ENCODE data around the gene NTRK3. TPM values are rescaled to one million over a fixed set of nuclear protein-coding genes. Genes with fewer than 3 reads are reported as not detected.

NTRK3 gene
- total and polyA plus RNA-seq, 10 donors = 0.33 to 6.6 (median 2.1) TPM

DNA sequence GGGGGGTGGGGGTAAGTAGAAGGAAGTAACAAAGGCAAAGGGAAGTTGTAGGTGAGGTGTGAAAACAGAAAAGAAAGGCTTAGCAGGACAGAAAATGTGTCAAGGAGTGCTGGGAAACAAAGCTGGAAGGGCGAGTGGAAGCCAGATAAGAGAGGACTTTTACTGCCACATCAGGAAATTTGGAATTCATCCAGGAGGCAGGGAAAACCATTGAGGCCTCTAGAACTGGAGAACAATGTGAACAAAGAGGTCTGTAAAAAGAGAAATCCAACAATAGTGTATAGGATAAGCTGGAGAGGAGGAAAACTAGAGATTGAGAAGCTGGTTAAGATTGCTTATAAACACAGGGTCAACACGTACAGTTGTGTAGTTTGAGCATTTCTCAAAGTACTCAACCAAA, 116.6 kb downstream of the NTRK3 start:
- intact Hi-C loops (cut with DNase I; ENCODE audit: low total_unique reads) = no loop called here

GRCh38 chr15:88133795-88134194, 122.7 kb downstream of the NTRK3 start:
- intact Hi-C loops (cut with DNase I; ENCODE audit: low total_unique reads) = no loop called here
- DNase-seq = no peak
- Histone ChIP-seq H3K4me3 (no peak overlapping the region), H3K36me3 (no peaks in the 10 kb centered on the region), H3K27me3 (replicated peaks in 1 of 7) (peaks cover 0 to 13% (median 0%) of the 10 kb centered on the region in 7 donors), H3K9me3 (peaks cover 0 to 3% (median 0%) of the 10 kb centered on the region in 8 donors), H3K4me1 (no peaks in the 10 kb centered on the region), H3K27ac (no peak overlapping the region)
- 77 to 88% (median 84%) methylated on average over 6 of the region's 6 CpGs for WGBS, 5 donors
- TF ChIP-seq POLR2AphosphoS5 (IDR thresholded peaks at IDR 0.05) = no peak
- no peak for TF ChIP-seq POLR2A (IDR thresholded peaks at IDR 0.05)
- TF ChIP-seq, protein P1, sequence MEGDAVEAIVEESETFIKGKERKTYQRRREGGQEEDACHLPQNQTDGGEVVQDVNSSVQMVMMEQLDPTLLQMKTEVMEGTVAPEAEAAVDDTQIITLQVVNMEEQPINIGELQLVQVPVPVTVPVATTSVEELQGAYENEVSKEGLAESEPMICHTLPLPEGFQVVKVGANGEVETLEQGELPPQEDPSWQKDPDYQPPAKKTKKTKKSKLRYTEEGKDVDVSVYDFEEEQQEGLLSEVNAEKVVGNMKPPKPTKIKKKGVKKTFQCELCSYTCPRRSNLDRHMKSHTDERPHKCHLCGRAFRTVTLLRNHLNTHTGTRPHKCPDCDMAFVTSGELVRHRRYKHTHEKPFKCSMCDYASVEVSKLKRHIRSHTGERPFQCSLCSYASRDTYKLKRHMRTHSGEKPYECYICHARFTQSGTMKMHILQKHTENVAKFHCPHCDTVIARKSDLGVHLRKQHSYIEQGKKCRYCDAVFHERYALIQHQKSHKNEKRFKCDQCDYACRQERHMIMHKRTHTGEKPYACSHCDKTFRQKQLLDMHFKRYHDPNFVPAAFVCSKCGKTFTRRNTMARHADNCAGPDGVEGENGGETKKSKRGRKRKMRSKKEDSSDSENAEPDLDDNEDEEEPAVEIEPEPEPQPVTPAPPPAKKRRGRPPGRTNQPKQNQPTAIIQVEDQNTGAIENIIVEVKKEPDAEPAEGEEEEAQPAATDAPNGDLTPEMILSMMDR (IDR thresholded peaks at IDR 0.05 in 8 of 11, conservative IDR thresholded peaks at IDR 0.05 in 3 of 11) = no peak

More for the DNA sequence above, 116.6 kb downstream of the NTRK3 start:
- Histone ChIP-seq H3K27me3 (replicated peaks in 1 of 7) (peaks cover 0 to 9% (median 0%) of the 10 kb centered on the region in 7 donors), H3K9me3 (peaks cover 0 to 8% (median 0%) of the 10 kb centered on the region in 8 donors), H3K4me3 (no peak overlapping the region), H3K4me1 (no peaks in the 10 kb centered on the region), H3K36me3 (no peaks in the 10 kb centered on the region), H3K27ac (no peak overlapping the region)
- no peak for DNase-seq
- TF ChIP-seq POLR2A (IDR thresholded peaks at IDR 0.05) = no peak
- TF ChIP-seq, protein P1 (IDR thresholded peaks at IDR 0.05 in 8 of 11, conservative IDR thresholded peaks at IDR 0.05 in 3 of 11) = no peak
- no peak for TF ChIP-seq POLR2AphosphoS5 (IDR thresholded peaks at IDR 0.05)
- 52 to 74% (median 64%) methylated on average over 2 of the region's 2 CpGs for WGBS, 5 donors

GRCh38 chr15:88132499-88132898, 124.0 kb downstream of the NTRK3 start:
- Histone ChIP-seq H3K36me3 (no peaks in the 10 kb centered on the region), H3K9me3 (no peaks in the 10 kb centered on the region), H3K27me3 (replicated peaks in 1 of 7) (peaks cover 0 to 13% (median 0%) of the 10 kb centered on the region in 7 donors), H3K4me3 (no peak overlapping the region), H3K27ac (no peak overlapping the region), H3K4me1 (no peaks in the 10 kb centered on the region)
- TF ChIP-seq, protein P1 (IDR thresholded peaks at IDR 0.05 in 8 of 11, conservative IDR thresholded peaks at IDR 0.05 in 3 of 11) = no peak
- DNase-seq = no peak
- 60 to 80% (median 65%) methylated on average over 4 of the region's 4 CpGs for WGBS, 5 donors
- intact Hi-C loops (cut with DNase I; ENCODE audit: low total_unique reads) = no loop called here

DNA sequence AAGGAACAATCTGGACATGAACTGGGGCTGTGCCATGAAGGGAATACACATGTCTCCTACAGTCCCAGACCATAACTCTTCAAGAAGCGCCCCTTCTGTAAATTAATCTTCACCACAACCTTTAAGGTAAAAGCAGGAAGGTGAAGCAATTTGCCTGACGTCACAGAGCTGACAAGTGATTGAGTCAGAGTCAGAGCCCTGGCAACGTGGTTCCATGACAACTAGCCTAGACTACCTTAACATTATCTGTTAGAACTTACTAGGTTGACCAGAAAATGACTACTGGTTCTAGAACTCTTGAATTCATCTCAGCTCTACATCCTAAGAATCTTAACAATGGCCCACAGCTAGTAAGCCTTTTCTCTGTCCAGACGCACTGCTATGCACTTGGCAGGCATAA, 124.6 kb downstream of the NTRK3 start:
- Histone ChIP-seq H3K4me3 (no peak overlapping the region), H3K4me1 (no peaks in the 10 kb centered on the region), H3K9me3 (no peaks in the 10 kb centered on the region), H3K27me3 (replicated peaks in 1 of 7) (peaks cover 0 to 13% (median 0%) of the 10 kb centered on the region in 7 donors), H3K36me3 (no peaks in the 10 kb centered on the region), H3K27ac (no peak overlapping the region)
- intact Hi-C loops (cut with DNase I; ENCODE audit: low total_unique reads) = no loop called here
- no peak for DNase-seq
- 57 to 72% (median 65%) methylated on average over 4 of the region's 4 CpGs for WGBS, 5 donors
- TF ChIP-seq POLR2AphosphoS5 (IDR thresholded peaks at IDR 0.05) (no peak), POLR2A (IDR thresholded peaks at IDR 0.05) (no peak)
- TF ChIP-seq, protein P1 (IDR thresholded peaks at IDR 0.05 in 8 of 11, conservative IDR thresholded peaks at IDR 0.05 in 3 of 11) = no peak
